Stimulated activated CD8-positive, alpha-beta memory T cell treated with anti-CD3 and anti-CD28 coated beads, Interleukin-15, amount 100 ng/mL, for 1 hour (primary cell): ENCODE measurements around the gene WIPF1.

ENCODE experiments used
- DNase-seq: peaks from one replicate; pipeline ENCODE4 v3.0.0-alpha.2; 2020; ENCODE audit warnings: low read depth

The WIPF1 gene, protein sequence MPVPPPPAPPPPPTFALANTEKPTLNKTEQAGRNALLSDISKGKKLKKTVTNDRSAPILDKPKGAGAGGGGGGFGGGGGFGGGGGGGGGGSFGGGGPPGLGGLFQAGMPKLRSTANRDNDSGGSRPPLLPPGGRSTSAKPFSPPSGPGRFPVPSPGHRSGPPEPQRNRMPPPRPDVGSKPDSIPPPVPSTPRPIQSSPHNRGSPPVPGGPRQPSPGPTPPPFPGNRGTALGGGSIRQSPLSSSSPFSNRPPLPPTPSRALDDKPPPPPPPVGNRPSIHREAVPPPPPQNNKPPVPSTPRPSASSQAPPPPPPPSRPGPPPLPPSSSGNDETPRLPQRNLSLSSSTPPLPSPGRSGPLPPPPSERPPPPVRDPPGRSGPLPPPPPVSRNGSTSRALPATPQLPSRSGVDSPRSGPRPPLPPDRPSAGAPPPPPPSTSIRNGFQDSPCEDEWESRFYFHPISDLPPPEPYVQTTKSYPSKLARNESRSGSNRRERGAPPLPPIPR

DNA sequence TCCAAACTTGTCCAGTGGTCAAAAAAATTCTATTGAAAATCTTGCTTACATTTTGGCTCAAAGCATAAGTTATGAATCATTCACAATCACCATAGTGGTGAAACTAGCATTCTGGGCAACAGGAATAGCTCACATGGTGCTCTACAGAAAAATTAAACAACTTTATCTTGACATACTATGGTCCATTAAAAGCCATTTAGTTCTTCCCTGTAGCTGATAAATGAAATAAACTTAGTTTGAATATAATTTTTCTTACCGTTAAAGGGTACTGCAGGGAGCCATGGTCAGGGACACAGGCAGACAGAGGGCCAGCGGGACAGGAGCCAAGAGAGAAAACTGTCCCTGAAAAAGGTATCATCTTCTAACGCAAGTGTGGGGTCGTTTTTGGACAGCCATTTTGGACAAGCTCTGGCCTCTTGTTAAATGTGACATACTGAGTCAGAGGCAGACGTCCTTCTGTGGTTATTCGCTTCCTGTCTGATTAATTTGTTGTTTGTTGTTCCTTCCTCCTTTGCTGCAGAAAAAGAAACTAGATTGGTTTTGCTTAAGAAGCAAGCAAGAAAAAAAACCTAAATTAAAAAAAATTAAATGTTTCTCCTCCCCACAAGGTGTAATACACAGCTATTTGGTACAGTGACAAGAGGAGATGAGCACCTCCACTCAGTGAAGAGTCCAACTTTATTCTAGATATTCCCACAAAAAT is at the start of gene WIPF1:
WIPF1 (minus strand) TSS at position 460 of the 703 bp plus-strand sequence. CDS start 12,231 bp downstream, outside the sequence.
- DNase-seq, result no peak

DNA sequence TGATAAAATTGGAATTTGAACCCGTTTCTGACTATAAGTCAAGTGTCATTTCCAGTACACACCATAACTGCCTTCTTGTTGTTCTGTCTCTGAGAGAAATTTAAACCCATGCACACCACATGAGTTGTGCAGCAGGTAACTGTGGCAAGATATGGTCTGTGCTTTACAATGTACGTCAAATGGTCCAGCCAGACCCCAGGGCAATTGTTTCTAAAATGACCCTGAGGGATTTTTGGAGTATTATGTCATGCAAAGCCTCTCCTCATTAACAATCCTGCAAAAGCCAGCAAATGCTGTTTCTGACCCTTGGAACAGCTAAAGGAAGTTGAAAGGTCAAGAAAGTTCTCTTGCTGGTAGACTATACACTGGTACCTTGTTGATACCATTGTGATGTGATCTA is 47.7 kb upstream of the WIPF1 start:
- no peak for DNase-seq

DNA sequence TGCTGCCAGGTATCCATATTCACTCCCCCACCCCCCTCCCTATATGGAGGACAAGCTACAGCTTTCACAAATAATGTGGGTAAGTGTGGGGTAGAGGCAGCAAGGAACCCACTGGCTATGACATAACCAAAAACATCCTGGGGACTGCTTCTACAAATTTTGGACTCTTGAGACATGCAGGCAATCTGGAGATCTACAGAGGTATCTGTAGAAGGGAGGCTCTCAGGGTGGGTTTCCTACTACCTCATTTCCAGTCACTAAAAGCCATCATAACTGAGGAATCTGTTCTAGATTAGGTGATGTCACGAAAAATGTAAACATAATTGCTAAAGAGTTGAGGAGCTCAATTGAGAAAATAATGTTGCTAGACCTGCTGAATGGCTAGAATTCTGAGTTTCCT is 46.8 kb upstream of the WIPF1 start:
- DNase-seq, result no peak

DNA sequence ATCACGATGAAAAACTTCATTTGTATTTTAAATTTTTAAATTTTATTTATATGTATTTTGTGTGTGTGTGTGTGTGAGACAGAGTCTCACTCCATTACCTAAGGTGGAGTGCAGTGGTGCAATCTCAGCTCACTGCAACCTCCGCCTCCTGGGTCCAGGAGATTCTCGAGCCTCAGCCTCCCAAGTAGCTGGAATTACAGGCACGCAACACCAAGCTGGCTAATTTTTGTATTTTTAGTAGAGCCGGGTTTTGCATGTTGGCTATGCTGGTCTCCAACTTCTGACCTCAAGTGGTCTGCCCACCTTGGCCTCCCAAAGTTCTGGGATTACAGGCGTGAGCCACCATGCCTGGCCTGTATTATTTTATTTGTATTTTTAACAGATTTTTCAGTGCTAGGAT is 45.8 kb upstream of the WIPF1 start:
- DNase-seq, result no peak

DNA sequence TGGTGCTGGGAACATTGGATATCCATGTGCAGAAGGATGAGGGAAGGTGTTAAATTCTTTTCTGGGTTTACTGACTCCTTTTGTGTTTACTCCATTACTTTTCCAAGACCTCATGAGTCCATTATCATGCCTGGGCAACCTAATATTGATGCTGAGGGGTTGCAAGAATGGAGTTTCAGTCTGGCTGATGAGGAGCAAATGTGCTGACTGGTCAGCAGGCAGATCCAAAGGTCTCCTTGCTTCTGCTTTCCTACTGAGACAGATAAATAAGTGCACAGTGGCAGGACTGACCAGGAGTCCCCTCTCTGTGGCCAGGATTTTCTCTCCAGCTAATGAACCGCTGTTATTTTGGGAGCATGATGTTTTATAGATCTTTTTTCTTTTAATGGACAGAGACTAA is 43.6 kb upstream of the WIPF1 start:
- no peak for DNase-seq

DNA sequence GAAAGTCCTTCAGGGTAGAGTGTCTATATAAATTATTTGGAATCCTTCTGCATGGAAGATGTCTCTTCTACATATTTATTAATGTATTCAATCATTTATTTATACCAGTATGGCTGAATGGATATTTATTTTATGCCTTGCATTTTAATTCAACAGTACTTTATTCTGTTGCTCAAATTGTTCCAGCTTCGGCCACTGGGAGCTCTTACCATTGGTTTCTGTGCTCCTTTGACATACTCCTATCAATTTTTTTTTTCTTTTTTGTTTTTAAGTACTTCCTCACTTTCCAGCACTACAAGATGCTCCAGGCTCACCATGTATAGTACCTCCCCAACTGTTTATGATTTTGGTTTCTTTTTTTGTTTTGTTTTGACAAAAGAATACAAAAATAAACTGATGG is 39.4 kb upstream of the WIPF1 start:
- no peak for DNase-seq

DNA sequence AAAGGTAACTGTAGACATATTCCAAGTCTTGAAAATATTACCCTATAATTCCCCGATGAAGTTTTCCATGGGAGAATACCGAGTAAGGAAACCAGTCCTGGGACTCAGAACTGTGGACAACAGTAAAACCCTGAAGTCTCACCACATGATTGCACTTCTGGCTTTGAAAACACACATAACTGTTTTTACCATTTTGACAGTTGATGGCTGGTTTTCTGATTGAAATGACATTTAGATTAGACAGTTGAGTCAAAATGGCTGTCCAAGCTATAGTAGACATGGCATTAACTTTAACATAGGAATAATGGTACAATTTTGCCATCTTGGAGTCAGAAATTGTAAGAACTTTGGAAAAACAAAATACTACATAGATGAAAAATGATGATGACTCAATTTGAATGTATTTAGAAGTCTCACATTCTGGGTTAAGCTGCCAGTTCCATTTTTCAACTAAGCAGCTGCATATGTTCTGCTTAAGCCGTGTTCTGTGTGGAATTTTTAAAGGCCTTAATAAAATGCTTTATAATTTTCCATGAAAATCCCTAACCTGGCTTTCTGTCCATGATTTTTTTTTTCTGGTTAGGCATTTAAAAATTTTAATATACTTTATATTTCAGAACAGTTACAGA is 38.3 kb upstream of the WIPF1 start:
- DNase-seq, result no peak

- DNase-seq, result no peak
Measured at GRCh38 chr2:174635015-174635593, 37.5 kb upstream of the WIPF1 start.

DNA sequence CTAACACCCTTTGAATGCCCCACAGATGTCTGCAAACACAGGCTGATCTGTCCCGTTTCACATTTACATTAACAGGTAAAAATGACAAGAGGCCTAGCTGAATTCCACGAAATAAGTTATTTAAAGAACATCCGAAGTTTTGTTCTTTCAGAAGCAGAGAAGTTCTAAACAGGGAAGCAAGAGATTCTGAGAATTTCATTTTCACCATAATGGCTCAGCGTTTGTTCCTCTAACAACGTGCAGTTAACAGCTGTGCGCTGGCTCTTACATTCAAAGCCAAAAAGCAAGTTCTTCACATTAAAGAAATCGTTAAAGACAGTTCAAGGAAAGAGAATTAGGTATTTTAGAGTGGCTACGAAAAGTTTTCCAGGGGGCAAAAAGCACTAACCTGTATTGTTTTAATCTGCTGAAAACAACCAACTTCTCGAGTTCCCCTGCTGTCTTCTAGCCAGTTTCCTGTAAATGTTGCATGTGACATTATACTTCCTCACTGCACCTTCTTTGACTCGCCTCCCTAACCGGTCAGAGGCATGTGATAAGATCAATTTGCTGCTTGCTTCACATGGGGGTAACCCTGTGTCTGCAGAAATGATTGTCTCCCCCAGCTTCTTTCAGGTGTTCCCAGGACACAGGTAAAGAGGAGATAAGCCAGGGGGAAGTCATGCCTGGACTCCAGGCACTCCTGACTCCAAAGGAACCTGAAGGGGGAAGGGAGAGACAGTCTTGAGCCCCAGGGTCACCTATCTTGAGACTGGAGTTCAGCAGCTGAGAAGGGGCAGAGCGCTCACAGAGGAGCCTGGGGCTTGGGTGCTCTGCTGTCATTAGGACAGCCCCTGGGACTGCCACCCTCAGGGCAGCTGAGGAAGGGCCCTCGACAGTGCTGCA is 36.8 kb upstream of the WIPF1 start:
- DNase-seq, result peak; percentile 17

- DNase-seq, result no peak
Measured at GRCh38 chr2:174633623-174633930, 36.0 kb upstream of the WIPF1 start.

- no peak for DNase-seq
Measured at GRCh38 chr2:174632841-174633622, 35.4 kb upstream of the WIPF1 start.

DNA sequence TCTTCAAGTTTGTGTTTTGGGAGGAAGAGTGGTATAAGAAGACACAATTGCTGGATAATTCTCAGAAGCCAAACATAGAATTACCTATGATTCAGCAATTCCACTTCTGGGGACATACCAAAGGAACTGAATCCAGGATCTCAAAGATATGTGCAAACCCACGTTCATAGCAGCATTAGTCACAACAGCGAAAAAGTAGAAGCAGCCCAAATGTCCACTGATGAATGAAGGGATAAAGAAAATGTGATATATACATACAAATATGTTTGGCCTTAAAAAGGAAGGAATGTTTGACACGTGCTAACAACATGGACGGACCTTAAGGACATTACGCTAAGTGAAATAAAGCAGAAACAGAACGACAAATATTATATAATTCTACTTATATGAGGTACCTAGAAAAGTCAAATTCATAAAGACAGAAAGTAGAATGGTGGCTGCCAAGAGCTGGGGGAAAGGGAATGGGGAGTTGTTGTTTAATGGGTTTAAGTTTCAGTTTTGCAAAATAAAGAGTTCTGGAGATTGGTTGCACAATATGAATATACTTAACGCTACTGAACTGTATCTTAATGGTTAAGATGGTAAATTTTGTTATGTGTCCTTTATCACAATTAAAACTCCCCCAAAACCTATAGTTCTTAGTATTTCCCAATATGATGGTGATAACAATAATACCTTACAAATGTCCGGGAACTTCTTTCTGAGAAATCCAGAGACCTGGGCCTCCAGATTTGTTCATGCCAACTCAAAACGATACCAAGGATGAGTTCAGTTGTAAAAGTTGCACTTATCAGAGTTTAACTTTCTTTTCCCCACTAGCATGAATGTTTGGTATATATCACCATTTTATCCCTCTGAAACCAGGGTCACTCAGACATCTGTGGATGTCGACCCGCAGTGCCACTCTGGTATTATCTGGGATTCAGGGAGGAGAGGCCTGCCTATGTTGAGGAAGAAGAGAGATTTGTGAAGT is 33.7 kb upstream of the WIPF1 start:
- no peak for DNase-seq

DNA sequence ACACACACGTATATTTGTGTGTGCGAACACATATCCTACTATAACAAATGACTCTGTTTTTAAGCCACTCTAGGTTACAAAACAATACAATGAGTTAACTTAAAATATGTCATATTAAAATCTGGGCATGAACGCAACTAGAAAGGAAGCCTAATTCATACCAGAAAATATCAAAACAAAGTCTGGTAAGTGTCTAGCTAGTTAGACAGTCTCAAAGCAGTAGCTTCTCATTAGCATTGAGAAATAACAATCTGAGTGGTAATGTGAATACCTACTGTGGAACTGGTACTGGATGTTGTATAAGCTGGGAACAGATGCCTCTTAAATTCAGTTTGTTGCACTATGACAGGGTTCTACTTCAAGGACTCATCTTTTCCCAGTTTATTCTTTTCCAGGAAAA is 32.5 kb upstream of the WIPF1 start:
- DNase-seq, result no peak

DNA sequence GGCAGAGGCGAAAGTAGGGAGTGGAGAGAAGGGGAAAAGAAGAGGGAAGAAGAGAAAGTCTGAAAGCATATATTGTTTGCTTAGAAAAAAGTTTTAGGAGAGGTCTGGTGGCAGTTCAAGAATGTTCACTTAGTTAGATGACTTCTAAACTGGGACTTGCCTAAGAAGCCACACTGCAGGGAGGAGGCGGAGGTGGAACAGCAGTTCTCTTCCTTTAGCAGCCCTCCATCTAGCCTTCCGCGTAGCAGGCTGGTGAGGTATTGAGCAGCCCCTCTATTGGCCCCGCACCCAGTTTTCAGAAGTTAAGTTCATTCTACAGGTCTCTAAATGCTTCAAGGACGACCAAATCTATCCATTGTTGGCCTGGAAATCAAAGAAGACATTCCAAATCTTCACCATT is 31.9 kb upstream of the WIPF1 start:
- no peak for DNase-seq

DNA sequence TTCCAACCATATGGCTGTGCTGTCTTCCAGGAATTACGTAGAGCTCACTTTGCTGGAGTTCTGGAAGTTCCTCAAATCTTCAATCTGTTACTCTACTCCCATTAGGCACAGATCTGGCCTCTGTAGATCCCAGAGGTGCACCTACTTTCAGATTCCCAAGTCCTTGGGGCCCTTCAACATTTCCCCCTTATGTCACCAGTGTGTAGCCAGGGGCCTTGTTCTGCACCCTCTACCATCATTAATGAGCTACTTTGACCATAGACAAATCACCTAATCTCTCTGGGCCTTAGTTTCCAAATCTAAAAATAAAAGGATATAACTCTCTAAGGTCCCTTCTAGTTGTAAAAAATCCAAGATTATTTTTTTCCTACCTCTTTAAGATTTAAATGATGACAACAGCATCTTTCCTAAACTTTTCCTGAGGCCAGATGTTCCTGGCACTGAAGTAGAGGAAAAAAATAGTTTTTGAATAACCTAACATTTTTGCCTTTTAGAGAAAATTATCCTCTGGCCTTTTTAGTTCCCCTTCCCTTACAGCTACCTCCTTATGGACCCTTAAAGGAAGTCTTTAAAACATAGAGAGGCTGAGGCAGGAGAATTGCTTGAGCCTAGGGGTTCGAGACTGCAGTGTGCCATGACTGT is 31.0 kb upstream of the WIPF1 start:
- no peak for DNase-seq

- DNase-seq, result no peak
Measured at GRCh38 chr2:174627216-174627615, 29.6 kb upstream of the WIPF1 start.

DNA sequence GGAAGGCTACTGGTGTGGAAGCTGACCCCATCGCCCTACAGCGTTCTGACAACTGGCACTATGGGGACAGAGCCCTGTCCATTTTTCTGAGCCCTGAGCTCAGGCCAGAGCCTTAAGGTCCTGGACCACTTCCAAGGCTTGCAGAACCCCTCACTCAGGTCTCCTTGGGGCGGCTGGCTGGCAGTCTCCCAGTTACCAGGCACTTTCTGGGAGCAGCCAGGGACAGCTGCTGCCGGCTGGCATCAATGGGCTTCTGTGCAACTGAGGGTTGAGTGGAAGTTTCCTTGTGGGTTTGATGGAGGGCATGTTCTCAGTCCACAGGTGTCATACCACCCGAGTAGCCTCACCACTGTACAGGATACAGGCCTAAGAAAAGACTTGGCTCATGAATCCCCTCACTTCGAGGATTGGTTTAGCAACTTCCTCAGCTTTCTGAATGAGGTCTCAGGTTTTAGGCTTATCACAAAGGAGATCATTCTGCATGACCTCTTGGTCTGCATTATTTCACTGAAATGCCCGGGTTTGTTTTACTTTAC is 27.4 kb upstream of the WIPF1 start:
- DNase-seq, result no peak

- DNase-seq, result no peak
Measured at GRCh38 chr2:174623690-174624089, 26.1 kb upstream of the WIPF1 start.

DNA sequence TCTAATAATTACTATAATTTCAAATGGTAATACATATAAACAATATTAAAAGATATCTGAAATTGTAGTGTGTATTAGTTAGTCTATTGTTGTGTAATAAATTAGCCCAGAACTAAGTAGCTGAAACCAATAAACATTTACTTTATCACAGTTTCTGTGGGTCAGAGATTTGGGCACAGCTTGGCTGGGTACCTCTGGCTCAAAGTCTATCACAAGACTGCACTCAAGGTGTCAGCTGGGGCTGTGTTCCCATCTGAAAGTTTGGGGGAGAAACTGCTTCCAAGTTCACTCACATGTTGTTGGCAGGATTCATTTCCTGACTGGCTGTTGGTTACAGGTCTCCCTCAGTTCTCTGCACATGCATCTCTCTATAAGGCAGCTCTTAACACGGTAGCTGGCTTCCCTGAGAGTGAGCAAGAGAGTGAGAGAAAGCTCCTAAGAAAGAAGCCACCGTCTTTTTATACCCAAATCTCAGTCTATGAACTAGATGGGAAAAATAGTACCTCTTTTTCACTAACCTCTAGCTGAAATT is 25.6 kb upstream of the WIPF1 start:
- DNase-seq, result no peak
